Natural killer cell (primary cell): ENCODE measurements around the gene CHKA. TPM values are rescaled to one million over a fixed set of nuclear protein-coding genes. Genes with fewer than 3 reads are reported as not detected.

Experiments
- ATAC-seq, 3 donors: fragments of 150-1000 bp in 2 of 3; fragments of 200-7000 bp in 1 of 3; cut with Tn5 transposase; 1 replicate in 1 of 3; 2 replicates in 2 of 3; pipeline ENCODE4 v1.10.0; 2021; ENCODE audit warnings: mild to moderate bottlenecking in 2 of 3, moderate library complexity in 2 of 3
- DNase-seq, 2 donors: peaks; one replicate each; pipeline versions ENCODE4 v3.0.0 to v3.0.0-alpha.2; 2013 to 2021; ENCODE audit warnings: mixed read lengths in 1 of 2
- H3K27ac ChIP-seq: one replicate; pipeline ENCODE4 v1.5.1; 2013; ENCODE audit warnings: mild to moderate bottlenecking, low read length
- H3K27me3 ChIP-seq: one replicate; pipeline ENCODE4 v1.6.1; 2013; ENCODE audit warnings: low read length; ENCODE audit not compliant: control insufficient read depth, insufficient read depth
- H3K36me3 ChIP-seq: one replicate; pipeline ENCODE4 v1.6.1; 2013; ENCODE audit warnings: low read length; ENCODE audit not compliant: control insufficient read depth, insufficient read depth
- H3K4me1 ChIP-seq: one replicate; pipeline ENCODE4 v1.6.1; 2013; ENCODE audit warnings: low read length; ENCODE audit not compliant: control insufficient read depth, insufficient read depth
- H3K4me3 ChIP-seq: one replicate; pipeline ENCODE4 v1.5.1; 2013; ENCODE audit warnings: low read length
- H3K9me3 ChIP-seq: one replicate; pipeline ENCODE4 v1.6.1; 2013; ENCODE audit warnings: low read length; ENCODE audit not compliant: control insufficient read depth, insufficient read depth
- H3K27ac Mint-ChIP-seq, 2 donors: one replicate each; pipeline ENCODE4 v1.8.0; 2022; ENCODE audit warnings: mild to moderate bottlenecking in 2 of 2, mixed read lengths in 2 of 2, moderate library complexity in 1 of 2
- H3K27me3 Mint-ChIP-seq, 2 donors: one replicate each; pipeline ENCODE4 v1.8.0; 2022; ENCODE audit warnings: low read depth in 2 of 2, mixed read lengths in 2 of 2
- H3K36me3 Mint-ChIP-seq: one replicate; pipeline ENCODE4 v1.8.0; 2022; ENCODE audit warnings: mixed read lengths
- H3K4me1 Mint-ChIP-seq, 2 donors: one replicate each; pipeline ENCODE4 v1.8.0; 2022; ENCODE audit warnings: mixed read lengths in 2 of 2
- H3K4me3 Mint-ChIP-seq: one replicate; pipeline ENCODE4 v1.8.0; 2022; ENCODE audit warnings: mild to moderate bottlenecking, moderate library complexity, mixed read lengths
- H3K9me3 Mint-ChIP-seq, 2 donors: one replicate each; pipeline ENCODE4 v1.8.0; 2022; ENCODE audit warnings: mixed read lengths in 2 of 2
- CTCF ChIP-seq: fragments of 200-600 bp; IDR thresholded peaks from one replicate; pipeline ENCODE4 v1.8.0; 2022; ENCODE audit warnings: antibody characterized with exemption
- WGBS: methylation state at CpG from one replicate; pipeline ENCODE4 v1.1.7; 2013; ENCODE audit warnings: missing lambda C conversion rate; ENCODE audit not compliant: insufficient coverage; 5-methylcytosine and 5-hydroxymethylcytosine counted together
- intact Hi-C: fragments of 100-400 bp; cut with micrococcal nuclease; formaldehyde crosslinking; loops from one replicate; pipeline ENCODE4 v1.14.2; 2022
- total RNA-seq, 4 donors: library from RNA; stranded (reverse); fragments of 120-200 nt in 1 of 4; gene quantifications; one replicate each; pipeline versions ENCODE4 v1.2.3 to v1.2.4, GENCODE V29; 2013 to 2022

Gene CHKA
- total RNA-seq, 3 donors from 2014 or later (not counting 1 experiment from before 2014, with no cell fraction given), result 15.8 to 24.6 (median 24.4) TPM

- peaks cover 15 to 20% of the 10 kb centered on the region in 2 donors for H3K4me1 Mint-ChIP-seq
- ATAC-seq (peak in 2 of 3 donors; percentile 54 to 82), DNase-seq (peak in 1 of 2 donors; percentile 66)
- Histone ChIP-seq H3K9me3 (no peaks in the 10 kb centered on the region), H3K27me3 (no peaks in the 10 kb centered on the region), H3K36me3 (no peaks in the 10 kb centered on the region), H3K4me3 (no peak overlapping the region), H3K27ac (peak overlapping the region; percentile 67), H3K4me1 (peaks cover 11% of the 10 kb centered on the region)
- H3K27me3 Mint-ChIP-seq, result no peaks in the 10 kb centered on the region
- no peaks in the 10 kb centered on the region for H3K9me3 Mint-ChIP-seq
- no peak for TF ChIP-seq CTCF
- peak overlapping the region; percentile 57 to 66 for H3K27ac Mint-ChIP-seq
- intact Hi-C loops, result no loop called here
- no peak overlapping the region for H3K4me3 Mint-ChIP-seq
- H3K36me3 Mint-ChIP-seq, result no peaks in the 10 kb centered on the region
- 16% methylated on average over 9 of the region's 12 CpGs for WGBS
These were observed 21.4 kb downstream of the CHKA start for GRCh38 chr11:68099474-68100405.

DNA sequence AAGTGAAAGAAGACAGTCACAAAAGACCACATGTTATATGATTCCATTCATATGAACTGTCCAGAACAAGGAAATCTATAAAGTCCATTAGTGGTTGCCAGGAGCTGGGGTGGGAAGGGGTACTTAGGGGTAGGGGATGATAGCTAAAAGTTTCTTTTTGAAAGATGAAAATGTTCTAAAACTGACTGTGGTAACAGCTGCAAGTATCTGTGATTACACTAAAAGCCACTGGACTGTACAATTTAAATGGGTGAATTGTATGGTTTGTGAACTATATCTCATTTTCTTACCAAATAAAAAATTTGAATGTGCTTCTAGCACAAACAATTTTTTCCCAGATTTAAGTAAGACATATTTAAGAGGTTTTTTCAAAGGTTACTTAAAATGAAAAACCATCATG, 22.1 kb downstream of the CHKA start:
- peak overlapping the region; percentile 67 for H3K27ac ChIP-seq
- no peaks in the 10 kb centered on the region for H3K27me3 Mint-ChIP-seq
- H3K9me3 Mint-ChIP-seq, result no peaks in the 10 kb centered on the region
- TF ChIP-seq CTCF, result no peak
- H3K4me3 ChIP-seq, result no peak overlapping the region
- no peaks in the 10 kb centered on the region for H3K27me3 ChIP-seq
- no peak overlapping the region for H3K4me3 Mint-ChIP-seq
- ATAC-seq, result no peak
- DNase-seq, result no peak
- intact Hi-C loops, result no loop called here
- H3K4me1 Mint-ChIP-seq, result peaks cover 15 to 20% of the 10 kb centered on the region in 2 donors
- peak overlapping the region; percentile 57 to 66 for H3K27ac Mint-ChIP-seq
- H3K36me3 ChIP-seq, result no peaks in the 10 kb centered on the region
- H3K36me3 Mint-ChIP-seq, result no peaks in the 10 kb centered on the region
- peaks cover 11% of the 10 kb centered on the region for H3K4me1 ChIP-seq
- H3K9me3 ChIP-seq, result no peaks in the 10 kb centered on the region

DNA sequence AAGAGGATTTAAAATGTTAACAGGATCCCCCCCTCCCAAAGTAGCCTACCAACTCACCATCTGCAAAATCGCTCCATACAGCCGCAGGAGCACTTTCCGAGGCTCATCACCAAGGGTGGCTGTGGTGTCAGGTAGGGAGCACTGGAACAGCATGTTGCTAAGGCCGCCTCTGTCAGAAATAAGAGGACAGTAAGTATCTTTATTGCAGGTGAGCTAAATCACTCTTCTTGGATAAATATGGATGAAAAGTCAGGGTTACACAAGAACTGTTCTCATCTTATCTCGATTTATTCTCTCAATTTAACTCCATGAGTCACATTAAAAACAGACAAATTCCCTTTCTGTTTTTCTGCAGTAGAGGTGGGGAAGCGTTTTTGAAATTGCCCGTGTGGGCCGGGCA, 24.2 kb downstream of the CHKA start:
- intact Hi-C loops, result no loop called here
- H3K4me3 Mint-ChIP-seq, result no peak overlapping the region
- H3K4me1 Mint-ChIP-seq, result peaks cover 15% of the 10 kb centered on the region in 2 donors
- H3K4me1 ChIP-seq, result peaks cover 11% of the 10 kb centered on the region
- H3K9me3 Mint-ChIP-seq, result no peaks in the 10 kb centered on the region
- H3K27me3 Mint-ChIP-seq, result no peaks in the 10 kb centered on the region
- H3K36me3 Mint-ChIP-seq, result no peaks in the 10 kb centered on the region
- H3K27me3 ChIP-seq, result no peaks in the 10 kb centered on the region
- H3K36me3 ChIP-seq, result no peaks in the 10 kb centered on the region
- no peak for TF ChIP-seq CTCF
- 97% methylated on average over 7 of the region's 8 CpGs for WGBS
- H3K27ac ChIP-seq, result no peak overlapping the region
- H3K9me3 ChIP-seq, result no peaks in the 10 kb centered on the region
- H3K27ac Mint-ChIP-seq, result no peak overlapping the region
- no peak for DNase-seq
- H3K4me3 ChIP-seq, result no peak overlapping the region
- ATAC-seq, result no peak
